SHP77 treated with DMSO at 0.1 percent for 48 hours (cell line): ENCODE measurements around the gene TANGO2.

Experiments used
- DNase-seq: peaks from one replicate; lab custom pipeline; 2025; lab: John Stamatoyannopoulos, UW

Gene TANGO2

DNA sequence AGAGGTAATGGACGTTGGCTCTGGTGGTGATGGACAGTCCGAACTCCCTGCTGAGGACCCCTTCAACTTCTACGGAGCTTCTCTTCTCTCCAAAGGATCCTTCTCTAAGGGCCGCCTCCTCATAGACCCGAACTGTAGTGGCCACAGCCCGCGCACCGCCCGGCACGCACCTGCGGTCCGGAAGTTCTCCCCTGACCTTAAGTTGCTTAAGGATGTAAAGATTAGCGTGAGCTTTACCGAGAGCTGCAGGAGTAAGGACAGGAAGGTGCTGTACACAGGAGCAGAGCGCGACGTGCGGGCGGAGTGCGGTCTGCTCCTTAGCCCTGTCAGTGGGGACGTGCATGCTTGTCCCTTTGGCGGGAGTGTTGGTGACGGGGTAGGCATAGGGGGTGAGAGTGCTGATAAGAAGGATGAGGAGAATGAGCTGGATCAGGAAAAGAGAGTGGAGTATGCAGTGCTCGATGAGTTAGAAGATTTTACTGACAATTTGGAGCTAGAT is 65.2 kb downstream of the TANGO2 start:
- no peak for DNase-seq

DNA sequence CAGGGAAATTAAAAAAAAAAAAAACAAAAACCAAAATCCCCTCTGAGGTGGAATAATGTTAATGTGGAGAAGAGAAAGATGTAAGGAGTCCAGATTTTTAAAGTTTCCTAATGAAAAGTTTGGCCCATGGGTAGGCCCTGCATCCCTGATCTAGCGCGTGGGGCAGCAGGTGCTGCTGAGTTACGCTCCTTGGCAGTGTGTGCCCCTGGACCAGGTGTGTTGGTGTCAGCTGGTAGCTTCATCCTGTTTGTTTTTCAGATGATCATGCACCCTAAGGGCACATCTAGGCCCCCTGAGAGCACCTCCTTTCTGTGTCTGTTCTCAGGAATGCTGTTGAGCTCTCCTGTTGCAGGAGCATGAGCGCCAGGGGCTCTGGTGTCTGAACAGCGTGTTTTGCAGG is 65.9 kb downstream of the TANGO2 start:
- DNase-seq: no peak

- no peak for DNase-seq
Measured at GRCh38 chr22:20087319-20088262, 66.7 kb downstream of the TANGO2 start.

GRCh38 chr22:20088263-20088648 is 67.3 kb downstream of the TANGO2 start:
- DNase-seq: no peak

DNA sequence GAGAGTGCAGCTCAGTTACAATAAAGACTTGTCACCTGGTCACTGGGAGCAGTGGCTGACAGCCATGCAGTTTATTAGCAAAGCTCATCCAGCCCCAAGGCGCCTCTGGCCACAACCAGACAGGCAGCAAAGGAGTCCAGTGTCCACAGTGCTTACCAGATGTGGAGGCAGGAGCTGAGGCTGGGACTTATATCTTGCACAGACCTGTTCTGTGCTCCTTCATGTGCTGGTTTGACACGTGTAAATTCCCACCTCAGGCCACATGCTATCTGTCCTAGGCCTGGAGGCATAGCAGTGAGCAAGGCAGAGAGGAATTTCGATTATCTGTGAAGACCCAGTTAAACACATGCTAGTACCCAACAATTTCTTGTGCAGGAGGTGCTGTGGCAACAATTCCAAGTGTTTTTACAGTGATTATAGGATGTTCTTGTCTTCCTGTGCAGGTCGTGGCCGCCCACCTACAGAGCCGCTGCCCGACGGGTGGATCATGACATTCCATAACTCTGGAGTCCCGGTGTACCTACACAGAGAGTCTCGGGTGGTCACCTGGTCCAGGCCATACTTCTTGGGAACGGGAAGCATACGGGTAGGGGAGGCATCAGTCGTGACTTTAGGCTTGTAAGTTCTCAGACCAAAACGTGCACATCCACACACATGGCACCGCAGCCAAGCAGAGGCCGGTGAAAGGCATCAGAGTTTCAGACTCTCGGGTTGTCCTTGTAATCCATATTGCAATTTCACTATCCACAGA is 68.5 kb downstream of the TANGO2 start:
- no peak for DNase-seq

DNA sequence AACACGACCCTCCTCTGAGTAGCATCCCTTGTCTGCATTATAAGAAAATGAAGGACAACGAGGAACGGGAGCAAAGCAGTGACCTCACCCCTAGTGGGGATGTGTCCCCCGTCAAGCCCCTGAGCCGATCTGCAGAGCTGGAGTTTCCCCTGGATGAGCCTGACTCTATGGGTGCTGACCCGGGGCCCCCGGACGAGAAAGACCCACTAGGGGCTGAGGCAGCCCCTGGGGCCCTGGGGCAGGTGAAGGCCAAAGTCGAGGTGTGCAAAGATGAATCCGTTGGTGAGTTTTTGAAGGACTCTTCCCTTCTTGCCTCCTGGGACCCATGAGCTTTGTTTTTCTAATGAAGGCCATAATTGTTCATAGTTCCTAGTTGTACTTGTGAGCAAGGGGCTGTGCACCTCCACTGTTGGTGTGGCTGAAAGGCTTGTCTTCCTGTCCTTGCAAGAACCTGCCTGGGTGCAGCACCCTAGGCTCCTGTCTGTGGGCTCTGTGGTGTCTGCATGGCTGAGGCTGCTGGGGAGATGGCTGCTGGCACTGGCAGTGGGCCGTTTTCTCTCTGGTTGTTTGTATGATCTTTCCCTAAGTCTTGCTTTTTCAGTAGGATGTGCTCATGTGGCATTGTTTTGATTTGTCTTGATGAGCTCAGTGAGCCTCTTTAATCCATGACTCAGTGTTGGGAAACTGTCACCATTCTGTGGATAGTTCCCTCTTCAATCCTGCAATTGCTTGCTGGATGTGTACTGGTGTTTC is 69.2 kb downstream of the TANGO2 start:
- DNase-seq: no peak

GRCh38 chr22:20090730-20091240 is 69.9 kb downstream of the TANGO2 start:
- DNase-seq: no peak

- no peak for DNase-seq
Measured at GRCh38 chr22:20091690-20092476, 71.0 kb downstream of the TANGO2 start.

DNA sequence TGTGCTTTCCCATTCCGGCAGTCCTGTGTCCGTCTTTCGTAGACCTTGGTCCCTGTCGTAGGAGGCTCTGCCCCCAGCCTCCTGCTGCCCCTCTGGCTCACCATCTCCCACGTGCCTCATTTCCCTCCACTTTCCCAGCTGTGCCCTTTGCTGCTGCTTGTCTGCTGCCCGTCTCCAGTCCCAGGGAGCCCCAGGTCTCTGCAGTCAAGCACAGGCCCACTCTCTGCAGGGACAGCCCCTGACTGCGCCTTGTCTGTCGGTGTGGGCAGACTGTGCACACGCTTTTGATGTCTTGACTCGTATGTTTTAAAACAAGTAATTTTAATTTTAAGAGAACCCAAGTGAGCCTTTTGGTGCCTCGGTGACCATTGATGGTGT is 71.6 kb downstream of the TANGO2 start:
- no peak for DNase-seq

- DNase-seq: no peak
Measured at GRCh38 chr22:20093418-20094196, 72.7 kb downstream of the TANGO2 start.

- DNase-seq: no peak
Measured at GRCh38 chr22:20094197-20094807, 73.4 kb downstream of the TANGO2 start.

GRCh38 chr22:20095521-20095920 is 74.6 kb downstream of the TANGO2 start:
- DNase-seq: no peak

DNA sequence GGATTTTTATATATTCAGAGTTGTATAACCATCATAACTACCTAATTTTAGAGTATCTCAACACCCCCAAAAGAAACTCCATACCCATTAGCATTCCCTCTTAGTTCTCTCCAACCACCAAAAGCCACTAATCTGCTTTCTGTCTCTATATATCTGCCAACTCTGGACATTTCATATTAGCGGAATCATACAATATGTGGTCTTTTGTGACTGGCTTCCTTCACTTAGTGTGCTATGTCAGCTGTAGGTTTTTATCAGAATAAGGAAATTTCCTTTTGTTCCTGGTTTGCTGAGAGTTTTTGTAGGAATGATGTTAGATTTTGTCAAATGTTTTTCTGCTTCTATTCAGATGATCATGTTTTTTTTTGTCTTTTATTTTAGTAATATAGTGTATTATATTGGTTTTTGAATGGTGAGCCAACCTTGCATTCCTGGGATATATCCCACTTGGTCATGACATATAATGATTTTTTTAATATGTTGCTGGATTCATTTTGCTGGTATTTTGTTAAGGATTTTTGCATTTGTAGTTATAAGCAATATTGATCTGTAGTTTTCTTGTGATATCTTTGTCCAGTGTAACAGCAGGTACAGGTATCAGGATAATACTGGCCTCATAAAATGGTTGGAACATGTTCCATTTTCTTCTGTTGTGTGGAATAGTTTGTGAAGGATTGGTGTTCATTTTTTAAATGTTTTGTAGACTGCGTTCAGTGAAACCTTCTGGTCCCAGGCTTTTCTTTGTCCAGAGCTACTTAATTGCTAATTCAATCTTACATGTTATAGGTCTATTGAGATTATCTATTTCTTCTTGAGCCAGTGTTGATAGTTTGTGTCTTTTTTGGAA is 75.9 kb downstream of the TANGO2 start:
- DNase-seq: no peak

GRCh38 chr22:20099099-20099711 is 78.3 kb downstream of the TANGO2 start:
- no peak for DNase-seq

GRCh38 chr22:20101638-20102037 is 80.7 kb downstream of the TANGO2 start:
- DNase-seq: no peak

GRCh38 chr22:20102203-20102780 is 81.4 kb downstream of the TANGO2 start:
- no peak for DNase-seq

DNA sequence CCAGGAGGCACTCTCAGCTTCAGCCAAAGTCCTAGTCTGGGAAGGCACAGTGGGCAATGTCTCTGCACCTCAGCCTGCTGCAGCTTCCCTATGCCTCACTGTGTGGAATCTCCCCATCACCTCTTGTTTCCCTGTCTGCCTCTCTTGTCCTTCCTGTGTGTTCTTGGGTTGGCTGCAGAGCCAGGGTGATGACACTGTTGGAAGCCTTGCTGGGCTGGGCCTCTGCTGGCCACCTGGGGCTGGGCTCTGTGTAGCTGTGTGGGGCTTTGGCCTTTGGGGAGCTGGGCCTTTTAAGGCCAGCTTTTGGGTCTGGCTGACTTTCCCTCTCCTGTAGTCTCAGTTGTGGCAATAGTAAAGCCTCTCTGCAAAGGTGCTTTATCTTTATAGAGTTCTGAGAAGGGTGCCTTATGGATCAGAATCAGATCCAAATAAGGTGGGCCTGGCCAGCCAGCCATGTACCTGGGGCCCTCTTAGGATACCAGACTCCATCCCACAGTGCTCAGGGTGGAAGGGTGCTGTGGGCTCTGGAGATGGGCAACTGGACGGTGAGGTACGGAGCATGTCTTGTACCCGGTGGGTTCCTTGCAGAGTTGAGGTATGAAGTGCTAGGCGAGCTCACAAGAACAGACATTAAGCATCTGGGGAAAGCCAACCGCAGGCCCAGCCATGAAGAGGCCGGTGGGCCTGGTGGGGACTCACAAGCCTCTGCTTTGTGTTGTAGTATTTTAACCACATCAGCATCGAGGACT is 84.7 kb downstream of the TANGO2 start:
- no peak for DNase-seq
